Brain microvascular endothelial cell (primary cell): ENCODE results near the gene WFDC12.

Source experiments
- DNase-seq: peaks from one replicate; pipeline ENCODE4 v3.0.0-alpha.2; 2020
- H3K27ac ChIP-seq: fragments of 250-450 bp; sonication (Bioruptor Pico); 2 replicates; pipeline ENCODE4 v1.5.1; 2020; ENCODE audit warnings: mild to moderate bottlenecking, moderate library complexity
- H3K27me3 ChIP-seq: fragments of 250-450 bp; sonication (Bioruptor Pico); replicated peaks from 2 replicates; pipeline ENCODE4 v1.5.1; 2020; ENCODE audit warnings: mild to moderate bottlenecking
- H3K36me3 ChIP-seq: fragments of 250-450 bp; sonication (Bioruptor Pico); replicated peaks from 2 replicates; pipeline ENCODE4 v1.5.1; 2020; ENCODE audit warnings: mild to moderate bottlenecking
- H3K4me3 ChIP-seq: 2 replicates; pipeline ENCODE4 v1.5.1; 2011; ENCODE audit warnings: low read depth, mild to moderate bottlenecking, control low read depth, low read length, moderate library complexity
- CTCF ChIP-seq: IDR thresholded peaks from 2 replicates; pipeline ENCODE4 v1.5.1; 2011; ENCODE audit warnings: low read depth, mild to moderate bottlenecking, moderate library complexity, low read length, control low read depth, inconsistent platforms; ENCODE audit errors: missing control alignments
- in situ Hi-C: cut with HindIII; loops from 2 replicates; pipeline ENCODE4 v1.10.0; 2017; ENCODE audit warnings: low sequenced_read_pairs, low pct_ligation_motif_present

Gene WFDC12

GRCh38 chr20:45111799-45112471, 12.3 kb downstream of the WFDC12 start:
- DNase-seq: no peak
- Histone ChIP-seq H3K36me3 (no peaks in the 10 kb centered on the region), H3K4me3 (no peak overlapping the region), H3K27me3 (no peaks in the 10 kb centered on the region), H3K27ac (no peak overlapping the region)
- peak; percentile 69 for TF ChIP-seq CTCF
- in situ Hi-C loops: no loop called here

GRCh38 chr20:45111285-45111684, 13.0 kb downstream of the WFDC12 start:
- no peak overlapping the region for H3K4me3 ChIP-seq
- no peak for TF ChIP-seq CTCF
- H3K27ac ChIP-seq: no peak overlapping the region
- no peaks in the 10 kb centered on the region for H3K36me3 ChIP-seq
- no peaks in the 10 kb centered on the region for H3K27me3 ChIP-seq
- no peak for DNase-seq
- in situ Hi-C loops: no loop called here

- in situ Hi-C loops: no loop called here
- H3K4me3 ChIP-seq: no peak overlapping the region
- no peaks in the 10 kb centered on the region for H3K36me3 ChIP-seq
- no peak for TF ChIP-seq CTCF
- H3K27me3 ChIP-seq: no peaks in the 10 kb centered on the region
- no peak overlapping the region for H3K27ac ChIP-seq
- no peak for DNase-seq
Observed at GRCh38 chr20:45110301-45110700, 14.0 kb downstream of the WFDC12 start.

GRCh38 chr20:45109634-45110033, 14.6 kb downstream of the WFDC12 start:
- in situ Hi-C loops: no loop called here
- no peak overlapping the region for H3K4me3 ChIP-seq
- DNase-seq: no peak
- no peaks in the 10 kb centered on the region for H3K27me3 ChIP-seq
- no peak overlapping the region for H3K27ac ChIP-seq
- no peak for TF ChIP-seq CTCF
- H3K36me3 ChIP-seq: no peaks in the 10 kb centered on the region

GRCh38 chr20:45105317-45105716, 18.9 kb downstream of the WFDC12 start:
- Histone ChIP-seq H3K27me3 (no peaks in the 10 kb centered on the region), H3K27ac (no peak overlapping the region), H3K36me3 (no peaks in the 10 kb centered on the region), H3K4me3 (no peak overlapping the region)
- in situ Hi-C loops: no loop called here
- TF ChIP-seq CTCF: no peak
- no peak for DNase-seq

GRCh38 chr20:45104786-45105185, 19.5 kb downstream of the WFDC12 start:
- H3K27me3 ChIP-seq: no peaks in the 10 kb centered on the region
- DNase-seq: peak; percentile 63
- no peak overlapping the region for H3K4me3 ChIP-seq
- TF ChIP-seq CTCF: no peak
- no peak overlapping the region for H3K27ac ChIP-seq
- in situ Hi-C loops: no loop called here
- no peaks in the 10 kb centered on the region for H3K36me3 ChIP-seq
